Measurements from ENCODE around the gene ZNF454.

The ZNF454 gene

DNA sequence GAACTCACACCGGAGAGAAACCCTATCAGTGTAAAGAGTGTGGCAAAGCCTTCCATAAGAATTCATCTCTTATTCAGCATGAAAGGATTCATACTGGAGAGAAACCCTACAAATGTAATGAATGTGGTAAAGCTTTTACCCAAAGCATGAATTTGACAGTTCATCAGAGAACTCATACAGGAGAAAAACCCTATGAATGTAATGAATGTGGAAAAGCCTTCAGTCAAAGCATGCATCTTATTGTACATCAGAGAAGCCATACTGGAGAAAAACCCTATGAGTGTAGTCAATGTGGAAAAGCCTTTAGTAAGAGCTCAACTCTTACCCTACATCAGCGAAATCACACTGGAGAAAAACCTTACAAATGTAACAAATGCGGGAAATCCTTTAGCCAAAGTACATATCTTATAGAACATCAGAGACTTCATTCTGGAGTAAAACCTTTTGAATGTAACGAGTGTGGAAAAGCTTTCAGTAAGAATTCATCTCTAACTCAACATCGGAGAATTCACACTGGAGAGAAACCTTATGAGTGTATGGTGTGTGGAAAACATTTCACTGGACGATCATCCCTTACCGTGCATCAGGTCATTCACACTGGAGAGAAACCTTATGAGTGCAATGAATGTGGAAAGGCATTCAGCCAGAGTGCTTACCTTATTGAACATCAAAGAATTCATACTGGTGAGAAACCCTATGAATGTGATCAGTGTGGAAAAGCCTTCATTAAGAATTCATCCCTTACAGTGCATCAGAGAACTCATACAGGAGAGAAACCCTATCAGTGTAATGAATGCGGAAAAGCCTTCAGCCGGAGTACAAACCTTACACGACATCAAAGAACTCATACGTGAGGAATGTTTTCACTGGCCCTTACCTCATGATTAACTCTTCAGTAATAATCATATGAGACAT, 8.9 kb upstream of the ZNF454 start:
- Histone ChIP-seq H3K27me3 (ENCODE audit: low read depth, low read length) (no peaks in the 10 kb centered on the region), H3K4me1 (ENCODE audit: low read length) (no peaks in the 10 kb centered on the region), H3K9ac (ENCODE audit: low read length) (no peak overlapping the region), H2AFZ (ENCODE audit: low read depth, low read length) (no peak overlapping the region), H3K9me3 (ENCODE audit: insufficient read depth, low read length) (peaks cover 31% of the 10 kb centered on the region), H3K4me2 (ENCODE audit: low read length) (no peak overlapping the region), H3K36me3 (replicated peaks; ENCODE audit: low read depth, low read length) (no peaks in the 10 kb centered on the region), H3K27ac (ENCODE audit: low read length) (no peak overlapping the region), H3K4me3 (ENCODE audit: low read length) (no peak overlapping the region), H4K20me1 (ENCODE audit: insufficient read depth, low read length) (no peaks in the 10 kb centered on the region), H3K79me2 (ENCODE audit: low read length) (no peaks in the 10 kb centered on the region)
- no peak for TF ChIP-seq EZH2phosphoT487 (IDR thresholded peaks at IDR 0.05; ENCODE audit: low read depth)
- TF ChIP-seq, protein P1, sequence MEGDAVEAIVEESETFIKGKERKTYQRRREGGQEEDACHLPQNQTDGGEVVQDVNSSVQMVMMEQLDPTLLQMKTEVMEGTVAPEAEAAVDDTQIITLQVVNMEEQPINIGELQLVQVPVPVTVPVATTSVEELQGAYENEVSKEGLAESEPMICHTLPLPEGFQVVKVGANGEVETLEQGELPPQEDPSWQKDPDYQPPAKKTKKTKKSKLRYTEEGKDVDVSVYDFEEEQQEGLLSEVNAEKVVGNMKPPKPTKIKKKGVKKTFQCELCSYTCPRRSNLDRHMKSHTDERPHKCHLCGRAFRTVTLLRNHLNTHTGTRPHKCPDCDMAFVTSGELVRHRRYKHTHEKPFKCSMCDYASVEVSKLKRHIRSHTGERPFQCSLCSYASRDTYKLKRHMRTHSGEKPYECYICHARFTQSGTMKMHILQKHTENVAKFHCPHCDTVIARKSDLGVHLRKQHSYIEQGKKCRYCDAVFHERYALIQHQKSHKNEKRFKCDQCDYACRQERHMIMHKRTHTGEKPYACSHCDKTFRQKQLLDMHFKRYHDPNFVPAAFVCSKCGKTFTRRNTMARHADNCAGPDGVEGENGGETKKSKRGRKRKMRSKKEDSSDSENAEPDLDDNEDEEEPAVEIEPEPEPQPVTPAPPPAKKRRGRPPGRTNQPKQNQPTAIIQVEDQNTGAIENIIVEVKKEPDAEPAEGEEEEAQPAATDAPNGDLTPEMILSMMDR (IDR thresholded peaks at IDR 0.05; ENCODE audit: low read depth, low read length): no peak

DNA sequence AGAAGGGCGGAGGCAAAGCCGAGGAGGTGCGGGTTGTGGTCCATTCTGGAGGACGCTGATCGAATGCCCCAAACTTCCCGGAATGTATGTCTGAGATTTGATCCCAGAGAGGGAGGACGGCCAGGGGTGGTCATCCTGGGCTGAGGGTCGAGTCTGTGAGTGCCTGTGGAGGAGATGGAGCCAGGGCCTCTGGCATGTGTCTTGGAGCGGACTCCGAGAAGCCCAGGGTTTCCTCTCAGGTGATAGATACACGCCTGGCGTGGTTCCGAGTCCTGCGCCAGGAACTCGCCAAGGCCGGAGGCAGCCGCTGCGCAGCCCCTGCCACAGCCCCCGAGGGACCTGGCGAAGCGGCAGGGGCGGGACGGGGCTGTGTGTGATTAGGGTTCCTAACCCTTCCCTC, 363 bp downstream of the ZNF454 start:
- Histone ChIP-seq H3K4me3 (ENCODE audit: low read length) (no peak overlapping the region), H3K4me2 (ENCODE audit: low read length) (no peak overlapping the region), H3K4me1 (ENCODE audit: low read length) (no peaks in the 10 kb centered on the region), H3K36me3 (replicated peaks; ENCODE audit: low read depth, low read length) (no peaks in the 10 kb centered on the region), H3K9ac (ENCODE audit: low read length) (no peak overlapping the region), H3K27ac (ENCODE audit: low read length) (no peak overlapping the region), H3K9me3 (ENCODE audit: insufficient read depth, low read length) (0 out of 2 replicates have a peak, but pooled peaks cover 5% of the 10 kb centered on the region), H3K27me3 (ENCODE audit: low read depth, low read length) (no peaks in the 10 kb centered on the region), H3K79me2 (ENCODE audit: low read length) (no peaks in the 10 kb centered on the region), H2AFZ (ENCODE audit: low read depth, low read length) (no peak overlapping the region), H4K20me1 (ENCODE audit: insufficient read depth, low read length) (no peaks in the 10 kb centered on the region)
- no peak for TF ChIP-seq EZH2phosphoT487 (IDR thresholded peaks at IDR 0.05; ENCODE audit: low read depth)
- TF ChIP-seq, protein P1 (IDR thresholded peaks at IDR 0.05; ENCODE audit: low read depth, low read length): no peak

DNA sequence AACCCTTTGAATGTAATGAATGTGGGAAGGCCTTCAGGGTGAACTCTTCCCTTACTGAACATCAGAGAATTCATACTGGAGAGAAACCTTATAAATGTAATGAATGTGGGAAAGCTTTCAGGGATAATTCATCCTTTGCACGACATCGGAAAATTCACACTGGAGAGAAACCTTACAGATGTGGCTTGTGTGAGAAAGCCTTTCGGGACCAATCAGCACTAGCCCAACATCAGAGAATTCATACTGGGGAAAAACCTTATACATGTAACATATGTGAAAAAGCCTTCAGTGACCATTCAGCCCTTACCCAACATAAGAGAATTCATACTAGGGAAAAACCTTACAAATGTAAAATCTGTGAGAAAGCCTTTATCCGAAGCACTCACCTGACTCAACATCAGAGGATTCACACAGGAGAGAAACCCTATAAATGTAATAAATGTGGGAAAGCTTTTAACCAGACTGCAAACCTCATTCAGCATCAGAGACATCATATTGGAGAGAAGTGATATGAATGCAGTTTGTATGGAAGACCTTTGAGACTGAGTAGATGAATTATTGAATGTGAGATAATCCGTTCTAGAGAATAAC, 24.6 kb downstream of the ZNF454 start:
- no peak for TF ChIP-seq EZH2phosphoT487 (IDR thresholded peaks at IDR 0.05; ENCODE audit: low read depth)
- TF ChIP-seq, protein P1 (IDR thresholded peaks at IDR 0.05; ENCODE audit: low read depth, low read length): no peak
- no peak overlapping the region for H3K9ac ChIP-seq (ENCODE audit: low read length)
- H3K9me3 ChIP-seq (ENCODE audit: insufficient read depth, low read length): peaks cover 28% of the 10 kb centered on the region; the same call in 1 of the 2 replicates
- no peaks in the 10 kb centered on the region for H4K20me1 ChIP-seq (ENCODE audit: insufficient read depth, low read length)
- no peak overlapping the region for H3K4me2 ChIP-seq (ENCODE audit: low read length)
- H3K4me3 ChIP-seq (ENCODE audit: low read length): no peak overlapping the region
- no peaks in the 10 kb centered on the region for H3K4me1 ChIP-seq (ENCODE audit: low read length)
- no peaks in the 10 kb centered on the region for H3K36me3 ChIP-seq (replicated peaks; ENCODE audit: low read depth, low read length)
- no peak overlapping the region for H2AFZ ChIP-seq (ENCODE audit: low read depth, low read length)
- no peaks in the 10 kb centered on the region for H3K27me3 ChIP-seq (ENCODE audit: low read depth, low read length)
- H3K27ac ChIP-seq (ENCODE audit: low read length): no peak overlapping the region
- H3K79me2 ChIP-seq (ENCODE audit: low read length): no peaks in the 10 kb centered on the region

DNA sequence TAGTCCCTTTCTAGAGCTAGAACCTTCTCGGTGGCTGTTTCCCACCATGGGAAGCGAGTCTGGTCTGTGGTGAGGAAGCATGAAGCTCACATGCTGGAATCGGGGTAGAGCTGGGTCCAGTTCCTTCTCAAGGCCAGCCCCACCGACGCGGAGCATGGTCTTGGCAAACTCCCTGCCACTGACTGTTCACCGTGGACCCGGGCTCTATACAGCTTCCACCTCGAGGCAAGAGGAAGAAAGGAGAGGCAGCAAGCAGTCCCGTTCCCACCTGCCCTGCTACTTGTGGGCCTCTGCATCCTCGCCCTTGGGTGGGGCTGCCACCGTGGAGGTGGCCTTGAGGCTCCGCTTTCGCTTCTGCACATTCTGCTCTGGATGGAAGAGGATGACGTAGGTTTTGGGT, 40.4 kb downstream of the ZNF454 start:
- no peak overlapping the region for H2AFZ ChIP-seq (ENCODE audit: low read depth, low read length)
- H3K79me2 ChIP-seq (ENCODE audit: low read length): no peaks in the 10 kb centered on the region
- H3K27me3 ChIP-seq (ENCODE audit: low read depth, low read length): no peaks in the 10 kb centered on the region
- 0 out of 2 replicates have a peak, but pooled peaks cover 2% of the 10 kb centered on the region for H3K9me3 ChIP-seq (ENCODE audit: insufficient read depth, low read length)
- TF ChIP-seq, protein P1 (IDR thresholded peaks at IDR 0.05; ENCODE audit: low read depth, low read length): no peak
- no peak for TF ChIP-seq EZH2phosphoT487 (IDR thresholded peaks at IDR 0.05; ENCODE audit: low read depth)
- no peaks in the 10 kb centered on the region for H3K36me3 ChIP-seq (replicated peaks; ENCODE audit: low read depth, low read length)
- H3K4me1 ChIP-seq (ENCODE audit: low read length): no peaks in the 10 kb centered on the region
- H4K20me1 ChIP-seq (ENCODE audit: insufficient read depth, low read length): no peaks in the 10 kb centered on the region
- no peak overlapping the region for H3K27ac ChIP-seq (ENCODE audit: low read length)
- H3K4me3 ChIP-seq (ENCODE audit: low read length): no peak overlapping the region
- no peak overlapping the region for H3K4me2 ChIP-seq (ENCODE audit: low read length)
- no peak overlapping the region for H3K9ac ChIP-seq (ENCODE audit: low read length)
